Stimulated activated CD8-positive, alpha-beta memory T cell treated with anti-CD3 and anti-CD28 coated beads, Interleukin-7, amount 100 ng/mL, for 1 hour (primary cell): ENCODE measurements around the gene BCL2L13.
"Not testable (repeated sequence)": the region's sequence is repeated elsewhere in the genome, so short reads cannot be mapped to it uniquely, and the experiment has no call there.

ENCODE experiments used
- DNase-seq, 2 donors: peaks; one replicate each; pipeline ENCODE4 v3.0.0-alpha.2; 2020; ENCODE audit warnings: low read depth in 2 of 2

The BCL2L13 gene

GRCh38 chr22:17695986-17696385, 57.4 kb downstream of the BCL2L13 start:
- no peak for DNase-seq

- not testable (repeated sequence) for DNase-seq
Measured at GRCh38 chr22:17697196-17697595, 58.6 kb downstream of the BCL2L13 start.

- not testable (repeated sequence) for DNase-seq
Measured at GRCh38 chr22:17698276-17698675, 59.7 kb downstream of the BCL2L13 start.

GRCh38 chr22:17698948-17699347, 60.4 kb downstream of the BCL2L13 start:
- DNase-seq = no peak

GRCh38 chr22:17699696-17700340, 61.3 kb downstream of the BCL2L13 start:
- no peak for DNase-seq

- no peak for DNase-seq
Measured at GRCh38 chr22:17700778-17701177, 62.2 kb downstream of the BCL2L13 start.

GRCh38 chr22:17703811-17704210, 65.3 kb downstream of the BCL2L13 start:
- DNase-seq = no peak

- DNase-seq = no peak
Measured at GRCh38 chr22:17705546-17705945, 67.0 kb downstream of the BCL2L13 start.

GRCh38 chr22:17705951-17706900, 67.7 kb downstream of the BCL2L13 start:
- DNase-seq = no peak

- no peak for DNase-seq
Measured at GRCh38 chr22:17706947-17707346, 68.4 kb downstream of the BCL2L13 start.

GRCh38 chr22:17707526-17707925, 69.0 kb downstream of the BCL2L13 start:
- DNase-seq = no peak

- no peak for DNase-seq
Measured at GRCh38 chr22:17710023-17710422, 71.5 kb downstream of the BCL2L13 start.

- no peak for DNase-seq
Measured at GRCh38 chr22:17712441-17712840, 73.9 kb downstream of the BCL2L13 start.

GRCh38 chr22:17716529-17716928, 78.0 kb downstream of the BCL2L13 start:
- no peak for DNase-seq

GRCh38 chr22:17717708-17718107, 79.2 kb downstream of the BCL2L13 start:
- DNase-seq = no peak

- no peak for DNase-seq
Measured at GRCh38 chr22:17719911-17720310, 81.4 kb downstream of the BCL2L13 start.

GRCh38 chr22:17724241-17724640, 85.7 kb downstream of the BCL2L13 start:
- DNase-seq = no peak

- no peak for DNase-seq
Measured at GRCh38 chr22:17724678-17725499, 86.3 kb downstream of the BCL2L13 start.

- DNase-seq = no peak
Measured at GRCh38 chr22:17725500-17725796, 86.9 kb downstream of the BCL2L13 start.

- DNase-seq = no peak
Measured at GRCh38 chr22:17726006-17726927, 87.7 kb downstream of the BCL2L13 start.
